Fibroblast of villous mesenchyme (primary cell): ENCODE measurements around the gene IL1B. TPM values are rescaled to one million over a fixed set of nuclear protein-coding genes. Genes with fewer than 3 reads are reported as not detected.

Experiments
- DNase-seq: peaks from one replicate; pipeline ENCODE4 v3.0.0-alpha.2; 2010; ENCODE audit warnings: low read depth
- H3K4me3 ChIP-seq: 2 replicates; pipeline ENCODE4 v1.5.1; 2011; ENCODE audit warnings: low read depth, mild to moderate bottlenecking, low read length
- CTCF ChIP-seq: IDR thresholded peaks from 2 replicates; pipeline ENCODE4 v1.5.1; 2012; ENCODE audit warnings: low read depth, mild to moderate bottlenecking, low read length; ENCODE audit not compliant: insufficient read depth
- total RNA-seq: library from RNA; depleted of rRNA; stranded (reverse); fragments of >200 nt; gene quantifications from 2 replicates; pipeline ENCODE4 v1.2.3, GENCODE V29; 2012

The IL1B gene
- total RNA-seq, 1 donor: 2.6 TPM

- DNase-seq: no peak
- TF ChIP-seq CTCF: no peak
- no peak overlapping the region for H3K4me3 ChIP-seq
These were observed 46.3 kb downstream of the IL1B start for GRCh38 chr2:112790305-112790704.

GRCh38 chr2:112789186-112789585 is 47.4 kb downstream of the IL1B start:
- no peak overlapping the region for H3K4me3 ChIP-seq
- TF ChIP-seq CTCF: no peak
- no peak for DNase-seq

GRCh38 chr2:112788653-112789052 is 47.9 kb downstream of the IL1B start:
- TF ChIP-seq CTCF: no peak
- H3K4me3 ChIP-seq: no peak overlapping the region
- DNase-seq: no peak

- TF ChIP-seq CTCF: no peak
- H3K4me3 ChIP-seq: no peak overlapping the region
- no peak for DNase-seq
These were observed 48.7 kb downstream of the IL1B start for GRCh38 chr2:112787729-112788393.

- no peak for DNase-seq
- no peak for TF ChIP-seq CTCF
These were observed 49.3 kb downstream of the IL1B start for GRCh38 chr2:112787294-112787693.

GRCh38 chr2:112784199-112785189 is 52.1 kb downstream of the IL1B start, which contains the start of gene IL1A:
Gene IL1A, minus strand, starts transcription at chr2:112784493. Its CDS starts 723 bp downstream, at chr2:112783770.
- H3K4me3 ChIP-seq: no peak within 1 kb of the TSS
- DNase-seq: peak; percentile 51
- TF ChIP-seq CTCF: no peak

More at GRCh38 chr2:112787294-112787693, 49.3 kb downstream of the IL1B start:
- no peak overlapping the region for H3K4me3 ChIP-seq
